ENCODE data around the gene BHLHE40.

The BHLHE40 gene
- total RNA-seq = 327 to 840 (median 525) reads per million in 3 donors

GRCh38 chr3:4979428-4980228, at the start of gene BHLHE40:
Gene BHLHE40 (plus strand): TSS chr3:4979437. CDS start chr3:4979719, 282 bp downstream.
- DNase-seq = no peak
- H3K4me3 ChIP-seq (ENCODE audit: insufficient read depth, low read depth, low read length, poor library complexity, severe bottlenecking) = peak within 1 kb of the TSS; percentile 100
- H3K27me3 ChIP-seq (replicated peaks; ENCODE audit: control insufficient read depth, insufficient read depth, low read length, poor library complexity, severe bottlenecking) = no peaks in the 10 kb centered on the region
- peaks cover 52% of the 10 kb centered on the region for H3K4me1 ChIP-seq (ENCODE audit: control insufficient read depth, insufficient read depth, low read length, poor library complexity, severe bottlenecking)
- peak within 1 kb of the TSS; percentile 98 for H3K27ac ChIP-seq (ENCODE audit: insufficient read depth, low read length, poor library complexity, severe bottlenecking)
- peaks cover 23% of the 10 kb centered on the region for H3K36me3 ChIP-seq (ENCODE audit: control insufficient read depth, insufficient read depth, low read length)
- H3K9me3 ChIP-seq (ENCODE audit: control insufficient read depth, low read length) = no peaks in the 10 kb centered on the region

- no peaks in the 10 kb centered on the region for H3K9me3 ChIP-seq (ENCODE audit: control insufficient read depth, low read length)
- no peaks in the 10 kb centered on the region for H3K36me3 ChIP-seq (ENCODE audit: control insufficient read depth, insufficient read depth, low read length)
- no peak overlapping the region for H3K27ac ChIP-seq (ENCODE audit: insufficient read depth, low read length, poor library complexity, severe bottlenecking)
- H3K27me3 ChIP-seq (replicated peaks; ENCODE audit: control insufficient read depth, insufficient read depth, low read length, poor library complexity, severe bottlenecking) = no peaks in the 10 kb centered on the region
- DNase-seq = no peak
- peaks cover 4% of the 10 kb centered on the region for H3K4me1 ChIP-seq (ENCODE audit: control insufficient read depth, insufficient read depth, low read length, poor library complexity, severe bottlenecking)
- H3K4me3 ChIP-seq (ENCODE audit: insufficient read depth, low read depth, low read length, poor library complexity, severe bottlenecking) = no peak overlapping the region
Measured at GRCh38 chr3:4930501-4930900, 48.7 kb upstream of the BHLHE40 start.

- Histone ChIP-seq H3K27ac (ENCODE audit: insufficient read depth, low read length, poor library complexity, severe bottlenecking) (no peak overlapping the region), H3K4me1 (ENCODE audit: control insufficient read depth, insufficient read depth, low read length, poor library complexity, severe bottlenecking) (peaks cover 4% of the 10 kb centered on the region), H3K4me3 (ENCODE audit: insufficient read depth, low read depth, low read length, poor library complexity, severe bottlenecking) (no peak overlapping the region), H3K27me3 (replicated peaks; ENCODE audit: control insufficient read depth, insufficient read depth, low read length, poor library complexity, severe bottlenecking) (no peaks in the 10 kb centered on the region), H3K36me3 (ENCODE audit: control insufficient read depth, insufficient read depth, low read length) (no peaks in the 10 kb centered on the region), H3K9me3 (ENCODE audit: control insufficient read depth, low read length) (no peaks in the 10 kb centered on the region)
- DNase-seq = no peak
Measured at GRCh38 chr3:4934050-4934449, 45.2 kb upstream of the BHLHE40 start.

GRCh38 chr3:4935347-4935746, 43.9 kb upstream of the BHLHE40 start:
- no peaks in the 10 kb centered on the region for H3K9me3 ChIP-seq (ENCODE audit: control insufficient read depth, low read length)
- no peaks in the 10 kb centered on the region for H3K27me3 ChIP-seq (replicated peaks; ENCODE audit: control insufficient read depth, insufficient read depth, low read length, poor library complexity, severe bottlenecking)
- peaks cover 4% of the 10 kb centered on the region for H3K4me1 ChIP-seq (ENCODE audit: control insufficient read depth, insufficient read depth, low read length, poor library complexity, severe bottlenecking)
- H3K27ac ChIP-seq (ENCODE audit: insufficient read depth, low read length, poor library complexity, severe bottlenecking) = no peak overlapping the region
- DNase-seq = no peak
- H3K4me3 ChIP-seq (ENCODE audit: insufficient read depth, low read depth, low read length, poor library complexity, severe bottlenecking) = no peak overlapping the region
- H3K36me3 ChIP-seq (ENCODE audit: control insufficient read depth, insufficient read depth, low read length) = no peaks in the 10 kb centered on the region

GRCh38 chr3:4936982-4937614, 42.1 kb upstream of the BHLHE40 start:
- no peaks in the 10 kb centered on the region for H3K27me3 ChIP-seq (replicated peaks; ENCODE audit: control insufficient read depth, insufficient read depth, low read length, poor library complexity, severe bottlenecking)
- H3K36me3 ChIP-seq (ENCODE audit: control insufficient read depth, insufficient read depth, low read length) = no peaks in the 10 kb centered on the region
- DNase-seq = no peak
- H3K4me3 ChIP-seq (ENCODE audit: insufficient read depth, low read depth, low read length, poor library complexity, severe bottlenecking) = no peak overlapping the region
- H3K27ac ChIP-seq (ENCODE audit: insufficient read depth, low read length, poor library complexity, severe bottlenecking) = no peak overlapping the region
- no peaks in the 10 kb centered on the region for H3K9me3 ChIP-seq (ENCODE audit: control insufficient read depth, low read length)
- H3K4me1 ChIP-seq (ENCODE audit: control insufficient read depth, insufficient read depth, low read length, poor library complexity, severe bottlenecking) = peaks cover 4% of the 10 kb centered on the region

- H3K27ac ChIP-seq (ENCODE audit: insufficient read depth, low read length, poor library complexity, severe bottlenecking) = no peak overlapping the region
- H3K4me3 ChIP-seq (ENCODE audit: insufficient read depth, low read depth, low read length, poor library complexity, severe bottlenecking) = no peak overlapping the region
Measured at GRCh38 chr3:4938281-4938982, 40.8 kb upstream of the BHLHE40 start.

GRCh38 chr3:4939276-4939675, 40.0 kb upstream of the BHLHE40 start:
- H3K27ac ChIP-seq (ENCODE audit: insufficient read depth, low read length, poor library complexity, severe bottlenecking) = no peak overlapping the region
- no peak for DNase-seq
- H3K36me3 ChIP-seq (ENCODE audit: control insufficient read depth, insufficient read depth, low read length) = no peaks in the 10 kb centered on the region
- no peaks in the 10 kb centered on the region for H3K27me3 ChIP-seq (replicated peaks; ENCODE audit: control insufficient read depth, insufficient read depth, low read length, poor library complexity, severe bottlenecking)
- H3K4me3 ChIP-seq (ENCODE audit: insufficient read depth, low read depth, low read length, poor library complexity, severe bottlenecking) = no peak overlapping the region
- no peaks in the 10 kb centered on the region for H3K9me3 ChIP-seq (ENCODE audit: control insufficient read depth, low read length)
- H3K4me1 ChIP-seq (ENCODE audit: control insufficient read depth, insufficient read depth, low read length, poor library complexity, severe bottlenecking) = peaks cover 4% of the 10 kb centered on the region

More at GRCh38 chr3:4938281-4938982, 40.8 kb upstream of the BHLHE40 start:
- H3K27me3 ChIP-seq (replicated peaks; ENCODE audit: control insufficient read depth, insufficient read depth, low read length, poor library complexity, severe bottlenecking) = no peaks in the 10 kb centered on the region
- no peaks in the 10 kb centered on the region for H3K36me3 ChIP-seq (ENCODE audit: control insufficient read depth, insufficient read depth, low read length)
- no peaks in the 10 kb centered on the region for H3K9me3 ChIP-seq (ENCODE audit: control insufficient read depth, low read length)
- no peak for DNase-seq
- peaks cover 4% of the 10 kb centered on the region for H3K4me1 ChIP-seq (ENCODE audit: control insufficient read depth, insufficient read depth, low read length, poor library complexity, severe bottlenecking)

GRCh38 chr3:4940985-4941384, 38.3 kb upstream of the BHLHE40 start:
- Histone ChIP-seq H3K36me3 (ENCODE audit: control insufficient read depth, insufficient read depth, low read length) (no peaks in the 10 kb centered on the region), H3K4me1 (ENCODE audit: control insufficient read depth, insufficient read depth, low read length, poor library complexity, severe bottlenecking) (no peaks in the 10 kb centered on the region), H3K27ac (ENCODE audit: insufficient read depth, low read length, poor library complexity, severe bottlenecking) (no peak overlapping the region), H3K27me3 (replicated peaks; ENCODE audit: control insufficient read depth, insufficient read depth, low read length, poor library complexity, severe bottlenecking) (no peaks in the 10 kb centered on the region), H3K4me3 (ENCODE audit: insufficient read depth, low read depth, low read length, poor library complexity, severe bottlenecking) (no peak overlapping the region), H3K9me3 (ENCODE audit: control insufficient read depth, low read length) (no peaks in the 10 kb centered on the region)
- no peak for DNase-seq

- Histone ChIP-seq H3K27ac (ENCODE audit: insufficient read depth, low read length, poor library complexity, severe bottlenecking) (no peak overlapping the region), H3K36me3 (ENCODE audit: control insufficient read depth, insufficient read depth, low read length) (no peaks in the 10 kb centered on the region), H3K4me1 (ENCODE audit: control insufficient read depth, insufficient read depth, low read length, poor library complexity, severe bottlenecking) (no peaks in the 10 kb centered on the region), H3K4me3 (ENCODE audit: insufficient read depth, low read depth, low read length, poor library complexity, severe bottlenecking) (no peak overlapping the region), H3K9me3 (ENCODE audit: control insufficient read depth, low read length) (no peaks in the 10 kb centered on the region), H3K27me3 (replicated peaks; ENCODE audit: control insufficient read depth, insufficient read depth, low read length, poor library complexity, severe bottlenecking) (no peaks in the 10 kb centered on the region)
- no peak for DNase-seq
Measured at GRCh38 chr3:4943549-4943948, 35.7 kb upstream of the BHLHE40 start.

- no peak for DNase-seq
- no peaks in the 10 kb centered on the region for H3K4me1 ChIP-seq (ENCODE audit: control insufficient read depth, insufficient read depth, low read length, poor library complexity, severe bottlenecking)
- no peak overlapping the region for H3K4me3 ChIP-seq (ENCODE audit: insufficient read depth, low read depth, low read length, poor library complexity, severe bottlenecking)
- no peaks in the 10 kb centered on the region for H3K36me3 ChIP-seq (ENCODE audit: control insufficient read depth, insufficient read depth, low read length)
- H3K9me3 ChIP-seq (ENCODE audit: control insufficient read depth, low read length) = no peaks in the 10 kb centered on the region
- H3K27ac ChIP-seq (ENCODE audit: insufficient read depth, low read length, poor library complexity, severe bottlenecking) = no peak overlapping the region
- no peaks in the 10 kb centered on the region for H3K27me3 ChIP-seq (replicated peaks; ENCODE audit: control insufficient read depth, insufficient read depth, low read length, poor library complexity, severe bottlenecking)
Measured at GRCh38 chr3:4945324-4945723, 33.9 kb upstream of the BHLHE40 start.

All from effector memory CD4-positive, alpha-beta T cell (primary cell).